Endothelial cell of umbilical vein (primary cell): ENCODE data around the gene OR10J5. TPM values are rescaled to one million over a fixed set of nuclear protein-coding genes. Genes with fewer than 3 reads are reported as not detected.
A peak's percentile ranks its signal among the peaks of the same experiment; 100 is the strongest.
"Not testable (repeated sequence)": the region's sequence is repeated elsewhere in the genome, so short reads cannot be mapped to it uniquely, and the experiment has no call there.

Source experiments
- BruUV-seq: library from RNA; stranded (reverse); fragments of 400-500 nt; replicated peaks from 2 replicates; lab custom pipeline; 2021; lab: Mats Ljungman, UMichigan
- CTCF ChIA-PET: fragments of 300-600, 350-600 bp; sonication (Branson Sonifier 250); formaldehyde crosslinking; loops from one replicate; lab custom pipeline; 2021; ENCODE audit warnings: antibody characterized with exemption, inconsistent platforms; lab: Charles Lee
- POLR2A ChIA-PET: fragments of 300-600, 350-600 bp; sonication (Branson Sonifier 250); formaldehyde crosslinking; loops from one replicate; lab custom pipeline; 2021; ENCODE audit warnings: antibody characterized with exemption, inconsistent platforms; lab: Charles Lee
- DNase-seq: peaks from one replicate; pipeline ENCODE4 v3.0.0-alpha.2; 2011; ENCODE audit warnings: low read depth, low spot score
- FAIRE-seq: peaks from 2 replicates; lab custom pipeline; 2011; peaks lifted over from hg19 to GRCh38; lab: Jason Lieb, UNC
- H2AFZ ChIP-seq: 2 replicates; pipeline ENCODE4 v1.6.0; 2012; ENCODE audit warnings: low read depth, low read length, control low read depth, inconsistent platforms
- H3K27ac ChIP-seq: 2 replicates; pipeline ENCODE4 v1.5.1; 2011; ENCODE audit warnings: low read depth, mild to moderate bottlenecking, control low read depth, low read length, moderate library complexity; ENCODE audit not compliant: insufficient read depth
- H3K27me3 ChIP-seq, 2 experiments: 2 replicates each; pipeline versions ENCODE4 v1.6.0 to v1.6.1; 2011; ENCODE audit warnings: low read length in 2 of 2, mixed read lengths in 1 of 2; ENCODE audit not compliant: control insufficient read depth in 2 of 2, insufficient read depth in 2 of 2
- H3K36me3 ChIP-seq, 2 experiments: 2 replicates in 1 of 2; 3 replicates in 1 of 2; pipeline ENCODE4 v1.5.1; 2011; ENCODE audit warnings: low read length in 2 of 2, mild to moderate bottlenecking in 1 of 2, moderate library complexity in 1 of 2; ENCODE audit not compliant: control insufficient read depth in 2 of 2, insufficient read depth in 2 of 2; ENCODE audit errors: extremely low read depth in 1 of 2
- H3K4me1 ChIP-seq: 3 replicates; pipeline ENCODE4 v1.5.1; 2011; ENCODE audit warnings: mild to moderate bottlenecking, low read length; ENCODE audit not compliant: control insufficient read depth, insufficient read depth; ENCODE audit errors: extremely low read depth
- H3K4me2 ChIP-seq: 2 replicates; pipeline ENCODE4 v1.6.1; 2011; ENCODE audit warnings: low read length, control low read depth, mixed read lengths; ENCODE audit not compliant: insufficient read depth
- H3K4me3 ChIP-seq, 3 experiments: fragments of 200-600 bp in 1 of 3; sonication (generic), shearing (Covaris generic) in 1 of 3; replicated peaks in 1 of 3; 2 replicates each; pipeline ENCODE4 v1.5.1; 2011 to 2016; ENCODE audit warnings: control low read depth in 3 of 3, low read length in 3 of 3, mild to moderate bottlenecking in 2 of 3, inconsistent platforms in 1 of 3, low read depth in 1 of 3, moderate library complexity in 1 of 3; ENCODE audit not compliant: insufficient read depth in 1 of 3
- H3K79me2 ChIP-seq: 2 replicates; pipeline ENCODE4 v1.6.0; 2012; ENCODE audit warnings: low read length, inconsistent platforms; ENCODE audit not compliant: control insufficient read depth, insufficient read depth
- H3K9ac ChIP-seq: replicated peaks from 2 replicates; pipeline ENCODE3; 2011; ENCODE audit warnings: low read length, control low read depth; ENCODE audit not compliant: insufficient read depth; ENCODE audit errors: extremely low read depth
- H3K9me1 ChIP-seq: replicated peaks from 3 replicates; pipeline ENCODE4 v1.6.0; 2011; ENCODE audit warnings: mild to moderate bottlenecking, low read length; ENCODE audit not compliant: control insufficient read depth, insufficient read depth; ENCODE audit errors: extremely low read depth
- H3K9me3 ChIP-seq: replicated peaks from 2 replicates; pipeline ENCODE4 v1.5.1; 2012; ENCODE audit warnings: low read length, inconsistent platforms; ENCODE audit not compliant: control insufficient read depth, insufficient read depth
- H4K20me1 ChIP-seq: replicated peaks from 2 replicates; pipeline ENCODE3; 2011; ENCODE audit warnings: mild to moderate bottlenecking, low read length; ENCODE audit not compliant: control insufficient read depth, insufficient read depth; ENCODE audit errors: extremely low read depth
- EZH2 ChIP-seq: IDR thresholded peaks from 2 replicates; pipeline ENCODE4 v1.6.1; 2012; ENCODE audit warnings: borderline replicate concordance, low read depth, mild to moderate bottlenecking, moderate library complexity, low read length, inconsistent platforms; ENCODE audit not compliant: severe bottlenecking
- FOS ChIP-seq: IDR thresholded peaks from 2 replicates; pipeline ENCODE4 v1.6.1; 2011; ENCODE audit warnings: mild to moderate bottlenecking, low read length, moderate library complexity, borderline replicate concordance; ENCODE audit not compliant: insufficient read depth
- dilution Hi-C: fragments of 300-500 bp; cut with MboI; formaldehyde crosslinking; loops from one replicate; pipeline ENCODE4 v1.15.0; 2019; ENCODE audit warnings: low sequenced_read_pairs; ENCODE audit not compliant: extremely low pct_ligation_motif_present
- intact Hi-C: fragments of 100-400 bp; cut with micrococcal nuclease; formaldehyde crosslinking; loops from one replicate; pipeline ENCODE4 v1.10.0; 2022
- polyA plus RNA-seq, 4 experiments: library from polyadenylated mRNA; depleted of rRNA in 3 of 4; stranded (reverse) in 3 of 4; unstranded in 1 of 4; fragments of >200 nt; gene quantifications; 2 replicates each; pipeline versions ENCODE4 v1.2.1 to v1.2.3, GENCODE V29; 2011 to 2012; ENCODE audit warnings: missing spikeins in 1 of 4
- total RNA-seq: library from RNA; stranded (reverse); gene quantifications from 2 replicates; pipeline ENCODE4 v1.2.3, GENCODE V29; 2021
- TF ChIP-seq, protein P1 (sequence below): IDR thresholded peaks from 2 replicates; pipeline ENCODE4 v1.6.1; 2011; ENCODE audit not compliant: insufficient read depth, insufficient read length

Gene OR10J5
- total and polyA plus RNA-seq, 2 donors (not counting 3 experiments of a cell fraction or from before 2014, with no cell fraction given) = not detected

DNA sequence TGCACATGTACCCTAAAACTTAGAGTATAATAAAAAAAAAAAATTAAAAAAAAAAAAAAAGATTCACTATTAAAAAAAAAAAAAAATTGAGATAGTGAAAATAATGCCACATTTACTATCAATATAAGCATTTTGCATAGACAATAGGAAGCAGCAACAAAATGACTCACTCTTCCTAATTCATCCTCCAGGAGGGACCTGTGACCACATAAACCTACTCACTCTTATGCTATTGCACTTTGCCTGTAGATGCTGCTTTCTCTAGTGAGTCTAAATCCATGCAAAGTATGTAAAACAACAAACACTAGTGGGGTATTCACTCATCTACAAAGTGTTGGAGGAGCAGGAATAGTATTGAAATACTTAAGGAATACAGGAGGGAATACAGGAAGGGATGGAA lies 2.9 kb downstream of the OR10J5 start:
- DNase-seq (no peak), FAIRE-seq (no peak)
- dilution Hi-C loops (no loop called here), intact Hi-C loops (no loop called here)
- ChIA-PET POLR2A (no interaction called here), CTCF (no interaction called here)
- Histone ChIP-seq H4K20me1 (no peaks in the 10 kb centered on the region), H3K4me3 (no peak overlapping the region), H3K36me3 (no peaks in the 10 kb centered on the region), H3K4me2 (no peak overlapping the region), H3K9me1 (no peaks in the 10 kb centered on the region), H3K4me1 (no peaks in the 10 kb centered on the region), H3K27me3 (no peaks in the 10 kb centered on the region), H3K9me3 (no peaks in the 10 kb centered on the region), H3K9ac (no peak overlapping the region), H3K27ac (no peak overlapping the region), H3K79me2 (no peaks in the 10 kb centered on the region), H2AFZ (no peak overlapping the region)
- BruUV-seq = no TSS peak
- TF ChIP-seq FOS = peak; percentile 6
- no peak for TF ChIP-seq EZH2
- TF ChIP-seq, protein P1, sequence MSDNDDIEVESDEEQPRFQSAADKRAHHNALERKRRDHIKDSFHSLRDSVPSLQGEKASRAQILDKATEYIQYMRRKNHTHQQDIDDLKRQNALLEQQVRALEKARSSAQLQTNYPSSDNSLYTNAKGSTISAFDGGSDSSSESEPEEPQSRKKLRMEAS = no peak

GRCh38 chr1:159524792-159525191 lies 11.0 kb downstream of the OR10J5 start:
- H3K4me1 ChIP-seq, intact Hi-C loops, H2AFZ ChIP-seq, H3K27ac ChIP-seq, BruUV-seq, H3K9me3 ChIP-seq, CTCF ChIA-PET, DNase-seq, dilution Hi-C loops, FAIRE-seq, H3K4me2 ChIP-seq, H3K9ac ChIP-seq, H3K27me3 ChIP-seq, H3K9me1 ChIP-seq, H3K79me2 ChIP-seq, H3K4me3 ChIP-seq, POLR2A ChIA-PET, H4K20me1 ChIP-seq, H3K36me3 ChIP-seq: not testable (repeated sequence)
